HG02610 (cell line): ENCODE measurements around the gene RTEL1.

ENCODE experiments used
- ATAC-seq: cut with Tn5 transposase; IDR thresholded peaks from one replicate; pipeline ENCODE4 v1.9.1; 2021; ENCODE audit warnings: mild to moderate bottlenecking, moderate library complexity; ENCODE audit not compliant: unreplicated experiment

RTEL1 gene

GRCh38 chr20:63687419-63688178 is 29.5 kb downstream of the RTEL1 start:
- no peak for ATAC-seq

- ATAC-seq = no peak
Measured at GRCh38 chr20:63688228-63689045, 30.3 kb downstream of the RTEL1 start.

- no peak for ATAC-seq
Measured at GRCh38 chr20:63689046-63690002, 31.2 kb downstream of the RTEL1 start.

DNA sequence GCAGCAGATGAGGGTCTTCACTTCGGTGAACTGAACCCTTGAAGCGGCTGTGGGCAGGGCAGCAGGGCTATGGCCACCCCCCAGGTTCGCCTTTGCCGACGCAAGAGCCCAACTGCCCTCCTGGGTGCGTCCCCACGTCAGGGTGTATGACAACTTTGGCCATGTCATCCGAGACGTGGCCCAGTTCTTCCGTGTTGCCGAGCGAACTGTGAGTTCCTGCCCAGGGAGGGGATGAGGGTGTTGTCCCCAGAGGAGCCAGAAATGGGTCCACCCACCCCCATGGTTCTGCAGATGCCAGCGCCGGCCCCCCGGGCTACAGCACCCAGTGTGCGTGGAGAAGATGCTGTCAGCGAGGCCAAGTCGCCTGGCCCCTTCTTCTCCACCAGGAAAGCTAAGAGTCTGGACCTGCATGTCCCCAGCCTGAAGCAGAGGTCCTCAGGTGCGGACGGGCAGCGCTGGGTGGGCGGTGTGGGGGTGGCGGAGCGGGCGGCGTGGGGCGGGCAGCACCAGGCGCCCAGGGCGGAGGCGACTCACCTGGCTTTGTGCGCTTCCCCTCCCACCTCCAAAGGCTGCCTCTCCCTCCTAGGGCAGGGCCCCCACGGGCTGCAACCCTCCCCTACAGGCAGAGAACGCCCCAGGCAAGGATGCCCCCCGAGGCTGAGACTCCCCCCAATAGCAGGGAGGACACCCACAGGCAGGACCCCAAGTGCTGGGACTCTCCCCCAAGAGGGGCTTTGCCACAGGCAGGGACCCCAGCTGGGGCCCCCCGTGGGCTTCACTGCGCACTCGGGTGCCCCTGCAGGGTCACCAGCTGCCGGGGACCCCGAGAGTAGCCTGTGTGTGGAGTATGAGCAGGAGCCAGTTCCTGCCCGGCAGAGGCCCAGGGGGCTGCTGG is 32.1 kb downstream of the RTEL1 start:
- ATAC-seq = no peak

DNA sequence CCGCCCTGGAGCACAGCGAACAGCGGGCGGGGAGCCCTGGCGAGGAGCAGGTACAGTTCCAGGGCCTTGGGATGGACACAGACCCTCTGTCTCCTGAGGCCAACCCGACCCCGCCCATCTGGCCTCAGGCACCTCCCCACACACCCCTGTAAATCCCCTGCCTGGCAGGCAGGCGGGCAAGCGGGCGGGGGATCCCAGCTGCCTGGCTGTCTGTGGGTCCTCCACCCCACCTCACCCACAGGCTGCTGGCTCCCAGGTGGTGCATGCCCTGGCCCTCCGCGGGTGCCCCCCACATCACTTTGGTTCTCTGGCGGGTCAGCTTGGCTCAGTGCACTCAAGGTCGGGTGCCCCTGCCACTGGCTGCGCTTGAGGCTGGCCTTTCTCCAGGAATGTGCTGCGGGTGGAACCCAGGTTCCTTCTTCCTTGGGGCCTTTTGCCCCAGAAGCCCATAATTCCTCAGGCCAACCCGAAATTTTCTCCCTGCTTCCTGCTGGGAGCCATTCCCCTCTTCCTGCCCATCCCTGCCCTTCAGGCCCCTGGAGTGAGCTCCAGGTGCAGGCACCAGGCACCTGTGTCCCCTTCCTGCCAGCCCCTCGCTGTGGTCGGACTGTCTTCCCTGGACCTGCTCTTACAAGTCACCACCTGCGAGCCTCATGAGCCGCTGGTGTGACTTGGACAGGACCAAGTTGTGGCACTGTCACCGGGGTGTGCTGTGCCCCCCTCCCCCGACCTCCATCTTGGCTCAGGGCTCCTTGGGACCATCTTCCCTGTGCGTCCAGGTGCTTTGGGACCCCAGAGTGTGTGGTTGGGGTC is 33.0 kb downstream of the RTEL1 start:
- ATAC-seq = no peak

DNA sequence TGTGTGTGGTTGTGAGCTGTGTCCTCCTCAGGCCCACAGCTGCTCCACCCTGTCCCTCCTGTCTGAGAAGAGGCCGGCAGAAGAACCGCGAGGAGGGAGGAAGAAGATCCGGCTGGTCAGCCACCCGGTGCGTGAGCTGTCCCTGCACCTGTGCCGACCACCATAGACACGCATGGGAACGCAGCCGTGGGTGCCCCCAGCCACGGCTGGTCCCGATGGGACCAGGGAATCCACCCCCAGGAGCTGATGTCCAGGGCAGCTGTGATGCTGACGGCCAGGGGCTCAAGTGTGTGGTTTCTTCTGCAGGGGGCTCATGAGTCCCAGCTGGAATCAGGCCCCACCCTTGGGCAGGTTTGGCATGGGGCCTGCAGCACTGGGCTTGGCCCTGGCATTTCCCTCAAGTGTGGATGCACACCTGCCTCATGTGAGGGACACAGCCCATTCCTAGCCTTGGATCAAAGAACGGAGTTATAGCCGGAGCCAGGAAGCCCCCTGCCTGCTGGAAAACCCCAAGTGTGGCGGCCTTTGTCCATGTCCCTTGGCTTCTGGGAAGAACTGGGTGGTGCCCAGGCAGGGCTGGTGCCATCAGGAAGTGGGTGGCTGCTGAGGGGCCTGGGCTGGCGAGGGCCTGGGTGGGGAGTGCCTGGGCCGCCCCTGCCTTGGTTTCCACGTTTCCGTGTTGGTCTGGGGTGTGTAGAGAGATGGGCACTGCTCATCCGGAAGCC is 33.8 kb downstream of the RTEL1 start:
- no peak for ATAC-seq

- no peak for ATAC-seq
Measured at GRCh38 chr20:63692436-63693082, 34.4 kb downstream of the RTEL1 start.

DNA sequence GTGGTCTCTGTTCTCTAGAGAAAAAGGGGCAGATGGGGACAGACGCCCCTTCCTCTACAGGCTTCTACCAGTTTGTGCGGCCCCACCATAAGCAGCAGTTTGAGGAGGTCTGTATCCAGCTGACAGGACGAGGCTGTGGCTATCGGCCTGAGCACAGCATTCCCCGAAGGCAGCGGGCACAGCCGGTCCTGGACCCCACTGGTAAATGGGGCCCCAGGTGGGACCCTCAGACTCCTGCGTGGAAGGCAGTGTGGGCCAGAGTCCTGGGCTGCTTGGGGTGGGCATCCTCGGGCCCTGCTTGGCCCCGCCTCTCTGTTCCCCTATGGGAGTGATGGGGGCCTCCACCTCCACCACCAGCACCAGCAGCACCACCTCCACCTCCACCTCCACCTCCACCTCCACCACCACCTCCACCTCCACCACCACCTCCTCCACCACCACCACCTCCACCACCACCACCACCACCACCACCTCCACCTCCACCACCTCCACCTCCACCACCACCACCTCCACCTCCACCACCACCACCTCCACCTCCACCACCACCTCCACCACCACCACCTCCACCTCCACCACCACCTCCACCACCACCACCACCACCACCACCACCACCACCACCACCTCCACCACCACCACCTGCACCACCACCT is 35.1 kb downstream of the RTEL1 start:
- ATAC-seq = no peak

DNA sequence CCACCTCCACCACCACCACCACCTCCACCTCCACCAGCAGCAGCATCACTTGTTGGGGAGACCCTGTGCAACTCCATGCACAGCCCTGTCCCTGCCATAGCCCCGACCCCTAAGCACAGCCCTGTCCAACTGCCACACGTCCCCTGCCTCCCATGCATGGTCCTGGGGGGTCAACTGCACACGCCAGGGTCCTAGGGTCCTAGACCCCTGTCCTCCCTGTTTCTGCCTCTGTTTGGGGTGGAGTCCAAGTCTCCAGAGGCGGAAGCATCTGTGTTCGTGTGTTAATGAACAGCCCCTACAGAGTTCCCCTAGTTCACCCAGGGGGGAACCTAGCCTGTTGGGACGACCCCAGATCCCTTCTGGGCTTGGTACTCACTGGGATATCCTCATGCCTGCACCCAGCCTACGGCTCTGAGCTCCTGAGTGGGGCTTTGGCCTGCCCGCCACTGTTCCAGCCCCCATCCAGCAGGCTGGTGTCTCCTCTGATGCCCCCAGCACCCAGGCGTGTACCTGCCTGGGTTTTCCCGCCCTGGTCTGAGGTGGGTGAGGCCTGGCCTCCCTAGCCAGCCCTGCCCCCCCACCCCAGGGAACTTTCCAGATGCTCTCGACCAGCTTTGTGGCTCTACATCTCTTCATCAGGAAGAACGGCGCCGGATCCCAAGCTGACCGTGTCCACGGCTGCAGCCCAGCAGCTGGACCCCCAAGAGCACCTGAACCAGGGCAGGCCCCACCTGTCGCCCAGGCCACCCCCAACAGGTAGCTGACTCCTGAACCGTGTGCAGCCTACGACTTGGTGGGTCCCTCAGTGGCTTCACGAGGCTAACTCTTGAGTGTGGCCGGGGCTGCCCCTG is 35.8 kb downstream of the RTEL1 start:
- ATAC-seq = no peak

DNA sequence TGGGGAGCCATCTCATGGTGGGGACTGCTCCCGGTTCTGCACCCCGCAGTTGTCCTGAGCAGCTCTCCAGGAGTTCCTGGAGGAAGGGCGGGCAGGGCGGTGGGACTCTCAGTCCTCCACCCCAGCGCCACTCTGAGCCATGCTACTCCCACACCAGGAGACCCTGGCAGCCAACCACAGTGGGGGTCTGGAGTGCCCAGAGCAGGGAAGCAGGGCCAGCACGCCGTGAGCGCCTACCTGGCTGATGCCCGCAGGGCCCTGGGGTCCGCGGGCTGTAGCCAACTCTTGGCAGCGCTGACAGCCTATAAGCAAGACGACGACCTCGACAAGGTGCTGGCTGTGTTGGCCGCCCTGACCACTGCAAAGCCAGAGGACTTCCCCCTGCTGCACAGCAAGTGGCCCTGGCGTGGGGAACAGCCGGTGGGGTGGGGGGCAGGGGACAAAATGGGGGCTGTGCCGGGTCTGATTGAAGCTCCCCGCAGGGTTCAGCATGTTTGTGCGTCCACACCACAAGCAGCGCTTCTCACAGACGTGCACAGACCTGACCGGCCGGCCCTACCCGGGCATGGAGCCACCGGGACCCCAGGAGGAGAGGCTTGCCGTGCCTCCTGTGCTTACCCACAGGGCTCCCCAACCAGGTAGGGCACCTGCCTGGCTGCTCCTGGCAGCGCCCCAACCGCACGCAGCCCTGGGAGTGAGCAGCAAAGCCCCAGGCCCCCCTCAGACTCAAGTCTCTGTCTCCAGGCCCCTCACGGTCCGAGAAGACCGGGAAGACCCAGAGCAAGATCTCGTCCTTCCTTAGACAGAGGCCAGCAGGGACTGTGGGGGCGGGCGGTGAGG is 36.7 kb downstream of the RTEL1 start:
- no peak for ATAC-seq

DNA sequence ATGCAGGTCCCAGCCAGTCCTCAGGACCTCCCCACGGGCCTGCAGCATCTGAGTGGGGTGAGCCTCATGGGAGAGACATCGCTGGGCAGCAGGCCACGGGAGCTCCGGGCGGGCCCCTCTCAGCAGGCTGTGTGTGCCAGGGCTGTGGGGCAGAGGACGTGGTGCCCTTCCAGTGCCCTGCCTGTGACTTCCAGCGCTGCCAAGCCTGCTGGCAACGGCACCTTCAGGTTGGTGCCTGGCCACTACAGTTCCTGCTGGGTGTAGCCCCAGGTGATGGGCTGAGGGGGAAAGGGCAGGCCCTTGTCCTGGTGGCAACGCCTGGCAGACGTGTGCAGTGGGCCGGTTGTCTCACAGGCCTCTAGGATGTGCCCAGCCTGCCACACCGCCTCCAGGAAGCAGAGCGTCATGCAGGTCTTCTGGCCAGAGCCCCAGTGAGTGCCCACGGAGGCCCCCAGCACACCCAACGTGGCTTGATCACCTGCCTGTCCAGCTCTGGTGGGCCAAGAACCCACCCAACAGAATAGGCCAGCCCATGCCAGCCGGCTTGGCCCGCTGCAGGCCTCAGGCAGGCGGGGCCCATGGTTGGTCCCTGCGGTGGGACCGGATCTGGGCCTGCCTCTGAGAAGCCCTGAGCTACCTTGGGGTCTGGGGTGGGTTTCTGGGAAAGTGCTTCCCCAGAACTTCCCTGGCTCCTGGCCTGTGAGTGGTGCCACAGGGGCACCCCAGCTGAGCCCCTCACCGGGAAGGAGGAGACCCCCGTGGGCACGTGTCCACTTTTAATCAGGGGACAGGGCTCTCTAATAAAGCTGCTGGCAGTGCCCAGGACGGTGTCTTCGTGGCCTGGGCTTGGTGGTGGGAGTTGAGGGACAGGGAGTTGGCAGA is 37.6 kb downstream of the RTEL1 start:
- ATAC-seq = no peak

- ATAC-seq = no peak
Measured at GRCh38 chr20:63696306-63696627, 38.2 kb downstream of the RTEL1 start.

DNA sequence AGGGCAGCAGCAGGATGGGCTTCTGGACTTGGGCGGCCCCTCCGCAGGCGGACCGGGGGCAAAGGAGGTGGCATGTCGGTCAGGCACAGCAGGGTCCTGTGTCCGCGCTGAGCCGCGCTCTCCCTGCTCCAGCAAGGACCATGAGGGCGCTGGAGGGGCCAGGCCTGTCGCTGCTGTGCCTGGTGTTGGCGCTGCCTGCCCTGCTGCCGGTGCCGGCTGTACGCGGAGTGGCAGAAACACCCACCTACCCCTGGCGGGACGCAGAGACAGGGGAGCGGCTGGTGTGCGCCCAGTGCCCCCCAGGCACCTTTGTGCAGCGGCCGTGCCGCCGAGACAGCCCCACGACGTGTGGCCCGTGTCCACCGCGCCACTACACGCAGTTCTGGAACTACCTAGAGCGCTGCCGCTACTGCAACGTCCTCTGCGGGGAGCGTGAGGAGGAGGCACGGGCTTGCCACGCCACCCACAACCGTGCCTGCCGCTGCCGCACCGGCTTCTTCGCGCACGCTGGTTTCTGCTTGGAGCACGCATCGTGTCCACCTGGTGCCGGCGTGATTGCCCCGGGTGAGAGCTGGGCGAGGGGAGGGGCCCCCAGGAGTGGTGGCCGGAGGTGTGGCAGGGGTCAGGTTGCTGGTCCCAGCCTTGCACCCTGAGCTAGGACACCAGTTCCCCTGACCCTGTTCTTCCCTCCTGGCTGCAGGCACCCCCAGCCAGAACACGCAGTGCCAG is 38.7 kb downstream of the RTEL1 start, which contains the start of gene TNFRSF6B:
Gene TNFRSF6B, plus strand, starts transcription at position 25 of the 729 bp plus-strand sequence. Its CDS starts 116 bp downstream, at position 141.
- ATAC-seq = no peak

DNA sequence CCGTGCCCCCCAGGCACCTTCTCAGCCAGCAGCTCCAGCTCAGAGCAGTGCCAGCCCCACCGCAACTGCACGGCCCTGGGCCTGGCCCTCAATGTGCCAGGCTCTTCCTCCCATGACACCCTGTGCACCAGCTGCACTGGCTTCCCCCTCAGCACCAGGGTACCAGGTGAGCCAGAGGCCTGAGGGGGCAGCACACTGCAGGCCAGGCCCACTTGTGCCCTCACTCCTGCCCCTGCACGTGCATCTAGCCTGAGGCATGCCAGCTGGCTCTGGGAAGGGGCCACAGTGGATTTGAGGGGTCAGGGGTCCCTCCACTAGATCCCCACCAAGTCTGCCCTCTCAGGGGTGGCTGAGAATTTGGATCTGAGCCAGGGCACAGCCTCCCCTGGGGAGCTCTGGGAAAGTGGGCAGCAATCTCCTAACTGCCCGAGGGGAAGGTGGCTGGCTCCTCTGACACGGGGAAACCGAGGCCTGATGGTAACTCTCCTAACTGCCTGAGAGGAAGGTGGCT is 39.3 kb downstream of the RTEL1 start:
- ATAC-seq = no peak
